ENCODE measurements around the gene PAX4. TPM values are rescaled to one million over a fixed set of nuclear protein-coding genes. Genes with fewer than 3 reads are reported as not detected.
A peak's percentile ranks its signal among the peaks of the same experiment; 100 is the strongest.

Gene PAX4
- total RNA-seq, 4 donors from 2014 or later, result not detected

DNA sequence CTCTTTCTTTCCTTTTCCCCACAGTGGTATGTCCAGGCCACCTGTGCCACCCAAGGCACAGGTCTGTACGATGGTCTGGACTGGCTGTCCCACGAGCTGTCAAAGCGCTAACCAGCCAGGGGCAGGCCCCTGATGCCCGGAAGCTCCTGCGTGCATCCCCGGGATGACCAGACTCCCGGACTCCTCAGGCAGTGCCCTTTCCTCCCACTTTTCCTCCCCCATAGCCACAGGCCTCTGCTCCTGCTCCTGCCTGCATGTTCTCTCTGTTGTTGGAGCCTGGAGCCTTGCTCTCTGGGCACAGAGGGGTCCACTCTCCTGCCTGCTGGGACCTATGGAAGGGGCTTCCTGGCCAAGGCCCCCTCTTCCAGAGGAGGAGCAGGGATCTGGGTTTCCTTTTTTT lies 26.8 kb downstream of the PAX4 start:
- Histone ChIP-seq H3K27me3 (no peaks in the 10 kb centered on the region), H3K4me1 (peaks cover 17% of the 10 kb centered on the region in 2 donors), H3K4me3 (no peak overlapping the region), H3K36me3 (peaks cover 0 to 23% of the 10 kb centered on the region in 2 donors), H3K27ac (no peak overlapping the region), H3K9me3 (no peaks in the 10 kb centered on the region)
- DNase-seq, result no peak
- intact Hi-C loops (cut with DNase I; ENCODE audit: low total_unique reads), result no loop called here
- in situ Hi-C loops (cut with MboI; ENCODE audit: low sequenced_read_pairs in 4 of 4), result loop anchor here in 2 of 4 donors (10.0 to 25.0 kb wide), 2 partner anchors 54 to 204 kb away; partner anchors contain the start of gene ZNF800 (in 1 of the 2)
- no peak for TF ChIP-seq POLR2A (IDR thresholded peaks at IDR 0.05)
- no peak for ATAC-seq

DNA sequence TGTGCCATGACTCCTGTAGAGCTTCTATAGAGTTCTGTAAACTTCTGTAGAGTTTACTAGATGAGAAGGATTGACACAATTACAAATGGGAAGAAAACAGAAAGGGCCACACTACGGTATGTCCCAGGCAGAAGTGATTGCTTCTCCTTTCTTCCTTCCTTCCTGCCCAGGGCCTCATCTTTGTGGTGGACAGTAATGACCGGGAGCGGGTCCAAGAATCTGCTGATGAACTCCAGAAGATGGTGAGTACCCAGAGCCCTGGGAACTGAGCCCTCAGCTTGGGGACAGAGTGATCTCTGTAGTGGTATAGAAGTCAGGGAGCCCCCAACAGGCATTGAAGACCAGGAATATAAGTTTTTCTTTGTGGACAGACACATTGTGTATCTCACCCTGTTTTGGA lies 28.0 kb downstream of the PAX4 start:
- TF ChIP-seq POLR2A (IDR thresholded peaks at IDR 0.05) (no peak), CTCF (IDR thresholded peaks at IDR 0.05 in 4 of 5, conservative IDR thresholded peaks at IDR 0.05 in 1 of 5) (no peak)
- Histone ChIP-seq H3K4me3 (no peak overlapping the region), H3K27ac (no peak overlapping the region), H3K4me1 (peaks cover 18 to 22% of the 10 kb centered on the region in 2 donors), H3K36me3 (peaks cover 0 to 23% of the 10 kb centered on the region in 2 donors), H3K9me3 (no peaks in the 10 kb centered on the region), H3K27me3 (no peaks in the 10 kb centered on the region)
- in situ Hi-C loops (cut with MboI; ENCODE audit: low sequenced_read_pairs in 4 of 4) (loop anchor here in 2 of 4 donors (10.0 to 25.0 kb wide), 2 partner anchors 55 to 203 kb away; partner anchors contain the start of gene ZNF800 (in 1 of the 2)), intact Hi-C loops (cut with DNase I; ENCODE audit: low total_unique reads) (loop anchor here (5.0 to 10.0 kb wide), 2 partner anchors 442 to 865 kb away; partner anchors contain the start of genes HILPDA and LRRC4)
- no peak for ATAC-seq
- DNase-seq, result no peak

- peaks cover 28 to 32% of the 10 kb centered on the region in 2 donors for H3K4me1 ChIP-seq
- H3K4me3 ChIP-seq, result peak overlapping the region; percentile 81 to 99 (median 94)
- no peaks in the 10 kb centered on the region for H3K27me3 ChIP-seq
- H3K36me3 ChIP-seq, result peaks cover 0 to 23% of the 10 kb centered on the region in 2 donors
- in situ Hi-C loops (cut with MboI; ENCODE audit: low sequenced_read_pairs in 4 of 4) (loop anchor here in 1 of 4 donors (25.0 kb wide), 1 partner anchor 202 kb away; the partner anchor contains the start of gene ZNF800), intact Hi-C loops (cut with DNase I; ENCODE audit: low total_unique reads) (loop anchor here (1.0 to 10.0 kb wide), 3 partner anchors 62 to 866 kb away; partner anchors contain the start of genes HILPDA and LRRC4)
- H3K27ac ChIP-seq, result peak overlapping the region; percentile 91 to 99 (median 96)
- DNase-seq (peak; percentile 24 to 55), ATAC-seq (peak; percentile 37 to 38)
- no peaks in the 10 kb centered on the region for H3K9me3 ChIP-seq
- TF ChIP-seq CTCF (IDR thresholded peaks at IDR 0.05 in 4 of 5, conservative IDR thresholded peaks at IDR 0.05 in 1 of 5) (peak in 2 of 5 experiments; percentile 18 to 40), POLR2A (IDR thresholded peaks at IDR 0.05) (no peak)
These were observed 29.1 kb downstream of the PAX4 start for GRCh38 chr7:127588697-127589482.

- Histone ChIP-seq H3K9me3 (no peaks in the 10 kb centered on the region), H3K27me3 (no peaks in the 10 kb centered on the region), H3K36me3 (peaks cover 0 to 23% of the 10 kb centered on the region in 2 donors), H3K4me1 (peaks cover 35 to 39% of the 10 kb centered on the region in 2 donors), H3K4me3 (peak within 1 kb of the TSS; percentile 81 to 99 (median 94)), H3K27ac (peak within 1 kb of the TSS; percentile 91 to 99 (median 96))
- intact Hi-C loops (cut with DNase I; ENCODE audit: low total_unique reads) (loop anchor here (1.0 to 10.0 kb wide), 3 partner anchors 63 to 867 kb away; partner anchors contain the start of genes HILPDA and LRRC4), in situ Hi-C loops (cut with MboI; ENCODE audit: low sequenced_read_pairs in 4 of 4) (loop anchor here in 1 of 4 donors (25.0 kb wide), 1 partner anchor 201 kb away; the partner anchor contains the start of gene ZNF800)
- TF ChIP-seq POLR2A (IDR thresholded peaks at IDR 0.05) (peak; percentile 71 to 80), CTCF (IDR thresholded peaks at IDR 0.05 in 4 of 5, conservative IDR thresholded peaks at IDR 0.05 in 1 of 5) (no peak)
- DNase-seq (peak; percentile 69 to 87), ATAC-seq (peak; percentile 83)
These were observed 29.8 kb downstream of the PAX4 start, which contains the start of gene ARF5 for GRCh38 chr7:127588019-127588696. TSS of gene ARF5 (plus strand) at chr7:127588411. CDS start at chr7:127588499, 88 bp downstream.

All from gastrocnemius medialis (tissue), 4 donors.